ENCODE results near the gene BAX.

Gene BAX

DNA sequence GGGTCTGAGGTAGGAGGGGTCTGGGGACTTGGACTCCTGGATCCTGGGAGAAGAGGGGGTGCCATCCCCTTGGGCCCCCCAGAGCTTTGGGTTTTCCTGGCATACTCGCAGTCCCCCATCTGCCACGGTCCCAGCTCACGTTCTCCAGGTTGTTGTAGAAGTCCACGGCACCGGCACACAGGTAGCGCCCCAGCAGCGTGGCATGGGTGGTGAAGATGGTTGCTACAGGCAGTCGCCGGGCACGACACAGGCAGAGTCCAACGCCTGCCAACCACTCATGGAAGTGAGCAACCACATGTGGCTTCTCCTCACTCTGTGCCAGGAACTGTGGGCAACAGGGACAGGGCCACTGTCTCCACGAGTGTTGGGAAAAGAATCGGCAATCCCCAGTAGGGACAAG lies 31.0 kb downstream of the BAX start:
- no peak for DNase-seq (ENCODE audit: low read depth in 2 of 2)

DNA sequence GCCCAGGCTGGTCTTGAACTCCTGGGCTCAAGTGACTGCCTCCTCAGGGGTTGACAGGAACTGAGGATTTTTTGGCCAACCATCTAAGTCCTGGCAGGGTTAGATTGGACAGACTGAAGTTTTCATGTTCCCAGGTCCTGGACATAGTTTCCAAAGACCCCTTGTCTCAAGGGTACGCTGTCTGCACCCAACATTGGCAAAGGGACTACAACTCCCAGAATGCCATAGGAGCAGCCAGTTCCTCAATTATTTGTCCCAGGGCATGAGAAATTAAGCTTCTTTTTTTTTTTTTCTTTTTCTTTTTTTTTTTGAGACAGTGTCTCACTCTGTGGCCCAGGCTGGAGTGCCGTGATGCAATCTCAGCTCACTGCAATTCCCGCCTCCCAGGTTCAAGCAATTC lies 31.5 kb downstream of the BAX start:
- DNase-seq (ENCODE audit: low read depth in 2 of 2), result no peak

DNA sequence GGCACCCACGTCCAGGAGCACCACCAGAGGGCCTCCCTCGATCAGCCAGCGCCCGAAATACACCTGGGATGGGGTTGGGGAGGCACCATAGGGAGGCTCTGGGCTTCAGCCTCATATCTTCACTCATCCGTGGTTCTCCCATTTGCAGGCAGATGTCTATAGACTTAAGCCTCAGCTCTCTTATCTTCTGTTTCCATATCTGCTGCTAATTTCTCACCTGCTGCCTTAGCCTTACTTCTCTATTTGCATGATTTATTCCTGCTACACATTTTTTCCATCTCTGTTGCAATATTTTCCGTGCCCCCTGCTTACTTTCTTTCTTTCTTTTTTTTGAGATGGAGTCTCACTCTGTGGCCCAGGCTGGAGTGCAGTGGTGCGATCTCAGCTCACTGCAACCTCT lies 32.6 kb downstream of the BAX start:
- DNase-seq (ENCODE audit: low read depth in 2 of 2), result no peak

DNA sequence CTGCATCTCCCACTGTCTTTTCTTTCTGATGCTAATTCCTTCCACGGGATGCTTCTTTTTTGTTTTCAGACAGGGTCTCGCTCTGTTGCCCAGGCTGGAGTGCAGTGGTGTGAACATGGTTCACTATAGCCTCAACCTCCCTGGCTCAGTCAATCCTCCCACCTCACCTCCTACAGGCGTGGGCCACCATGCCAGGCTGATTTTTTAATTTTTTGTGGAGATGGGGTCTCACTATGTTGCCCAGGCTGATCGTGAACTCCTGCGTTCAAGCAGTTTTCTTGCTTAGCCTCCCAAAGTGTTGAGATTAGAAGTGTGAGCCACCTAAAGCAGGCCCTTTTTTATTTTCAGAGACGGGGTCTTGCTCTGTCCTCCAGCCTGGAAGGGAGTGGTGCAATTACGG lies 33.6 kb downstream of the BAX start:
- no peak for DNase-seq (ENCODE audit: low read depth in 2 of 2)

DNA sequence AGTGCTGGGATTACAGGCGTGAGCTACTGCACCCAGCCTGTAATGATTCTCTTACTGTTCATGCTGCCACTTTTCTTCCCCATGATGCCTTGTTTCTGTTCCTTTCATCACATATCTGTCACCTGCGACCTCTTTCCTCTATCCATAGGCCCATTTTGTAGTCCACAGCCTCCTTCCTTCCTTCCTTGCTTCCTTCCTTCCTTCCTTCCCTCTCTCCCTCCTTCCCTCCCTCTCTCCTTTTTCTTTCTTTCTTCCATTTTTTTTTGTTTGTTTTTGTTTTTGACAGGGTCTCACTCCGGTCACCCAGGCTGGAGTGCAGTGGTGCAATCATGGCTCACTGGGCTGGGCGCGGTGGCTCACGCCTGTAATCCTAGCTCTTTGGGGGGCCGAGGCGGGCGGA lies 34.2 kb downstream of the BAX start:
- DNase-seq (ENCODE audit: low read depth in 2 of 2), result no peak

DNA sequence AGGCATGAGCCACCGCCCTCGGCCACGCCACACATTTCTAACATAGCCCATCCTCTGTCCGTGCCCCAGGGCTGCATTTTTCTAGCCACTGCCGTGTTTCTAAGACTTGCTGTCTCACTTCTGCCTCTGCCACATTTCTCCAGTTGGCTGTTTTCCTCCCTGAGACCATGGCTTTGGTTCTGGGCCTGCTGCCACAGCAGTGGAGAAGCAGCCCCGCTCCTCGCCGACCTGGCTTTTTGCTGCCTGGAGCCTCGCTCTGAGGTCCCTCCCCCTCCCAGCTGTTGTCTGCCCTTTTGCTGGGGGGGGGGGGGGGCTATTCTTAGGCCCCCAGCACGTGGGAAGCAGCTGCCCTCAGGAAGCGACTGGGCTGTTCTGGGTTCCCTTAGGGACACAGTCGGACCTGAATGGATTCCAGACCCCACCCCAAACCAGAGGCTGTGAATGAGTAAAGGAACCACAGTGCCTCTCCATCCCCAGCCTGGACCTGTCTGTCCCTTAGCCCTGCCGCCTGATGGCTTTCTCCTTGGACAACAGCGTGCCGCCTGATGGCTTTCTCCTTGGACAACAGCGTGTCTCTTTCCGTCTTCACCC lies 35.1 kb downstream of the BAX start:
- no peak for DNase-seq (ENCODE audit: low read depth in 2 of 2)

DNA sequence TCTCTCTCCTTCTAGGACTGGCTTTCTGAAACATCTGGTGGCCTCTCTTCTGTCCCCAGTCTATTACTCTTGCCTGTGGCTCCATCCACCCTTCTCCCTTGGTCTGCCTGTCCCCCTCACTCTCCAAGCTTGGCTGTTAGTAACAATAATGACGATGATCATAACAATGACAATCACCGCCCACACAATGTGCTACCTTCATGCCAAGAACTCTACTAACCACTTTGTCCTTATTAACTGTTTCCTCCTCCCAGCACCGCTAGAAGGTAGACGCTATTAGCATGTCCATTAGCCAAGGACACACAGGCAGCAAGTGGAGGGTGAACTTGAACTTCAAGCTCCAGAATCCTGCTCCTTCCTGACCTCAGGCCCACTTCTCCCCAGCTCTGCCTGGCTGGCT lies 35.7 kb downstream of the BAX start:
- DNase-seq (ENCODE audit: low read depth in 2 of 2), result no peak

DNA sequence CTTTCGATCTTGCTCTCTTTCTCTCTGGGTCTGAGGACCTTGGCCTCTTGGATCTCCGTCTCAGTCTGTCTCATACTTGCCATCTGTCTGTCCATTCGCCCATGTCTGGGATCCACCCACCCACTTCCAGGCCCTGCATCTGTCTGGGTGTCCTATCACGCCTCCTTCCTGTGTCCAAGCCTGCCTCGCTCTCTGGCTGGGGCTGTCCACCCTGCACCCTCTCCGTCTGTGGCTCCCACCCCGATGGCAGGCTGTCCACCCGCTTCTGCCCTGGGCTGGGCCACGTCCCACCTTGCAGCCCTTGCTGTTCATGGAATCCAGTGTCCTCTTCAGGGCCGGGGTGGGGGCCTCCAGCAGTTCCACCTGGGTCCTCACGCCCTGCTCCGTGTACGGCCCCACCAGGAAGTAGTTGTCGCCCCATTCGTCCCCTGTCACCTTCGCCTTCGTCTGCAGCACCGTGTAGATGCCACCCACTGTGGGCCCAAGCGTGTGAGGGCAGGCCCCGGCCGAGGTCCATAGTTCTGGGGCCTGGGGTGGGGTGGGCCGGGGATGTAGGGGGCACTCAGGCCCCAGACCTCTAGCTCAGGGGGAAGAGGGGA lies 36.4 kb downstream of the BAX start:
- no peak for DNase-seq (ENCODE audit: low read depth in 2 of 2)

DNA sequence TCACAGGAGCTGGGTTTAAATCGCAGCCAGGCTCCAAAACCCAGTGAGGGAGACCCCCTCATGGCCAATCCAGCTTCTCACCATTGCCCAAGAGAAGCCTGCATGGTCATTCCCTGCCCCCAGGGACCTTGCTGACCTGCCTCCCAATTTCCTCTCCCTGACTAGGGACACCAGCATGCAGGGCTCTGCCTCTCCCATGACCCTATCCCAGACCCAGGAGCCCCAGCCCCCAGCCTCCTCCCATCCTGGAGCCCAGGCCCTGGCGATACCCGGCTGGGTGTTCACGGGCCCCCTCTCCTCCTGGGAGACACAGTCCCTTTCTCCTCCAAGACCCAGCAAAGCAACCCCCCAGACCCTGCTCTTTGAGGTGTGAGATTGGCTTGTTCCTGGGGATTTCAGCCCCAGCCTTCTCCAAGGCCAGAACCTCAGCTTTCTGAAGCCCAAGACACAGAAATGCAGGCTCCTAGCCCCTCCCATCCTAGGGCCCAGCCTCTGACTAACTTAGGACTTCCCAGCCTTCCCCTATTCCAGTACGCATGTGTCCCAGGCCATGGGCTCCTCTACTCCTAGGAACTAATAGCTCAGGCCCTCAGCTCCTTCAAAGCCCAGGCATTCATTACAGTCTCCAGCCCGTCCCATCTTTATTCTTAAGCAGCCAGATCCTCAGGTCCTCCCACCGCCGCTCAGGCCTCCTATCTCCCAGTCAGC lies 37.4 kb downstream of the BAX start:
- DNase-seq (ENCODE audit: low read depth in 2 of 2), result no peak

DNA sequence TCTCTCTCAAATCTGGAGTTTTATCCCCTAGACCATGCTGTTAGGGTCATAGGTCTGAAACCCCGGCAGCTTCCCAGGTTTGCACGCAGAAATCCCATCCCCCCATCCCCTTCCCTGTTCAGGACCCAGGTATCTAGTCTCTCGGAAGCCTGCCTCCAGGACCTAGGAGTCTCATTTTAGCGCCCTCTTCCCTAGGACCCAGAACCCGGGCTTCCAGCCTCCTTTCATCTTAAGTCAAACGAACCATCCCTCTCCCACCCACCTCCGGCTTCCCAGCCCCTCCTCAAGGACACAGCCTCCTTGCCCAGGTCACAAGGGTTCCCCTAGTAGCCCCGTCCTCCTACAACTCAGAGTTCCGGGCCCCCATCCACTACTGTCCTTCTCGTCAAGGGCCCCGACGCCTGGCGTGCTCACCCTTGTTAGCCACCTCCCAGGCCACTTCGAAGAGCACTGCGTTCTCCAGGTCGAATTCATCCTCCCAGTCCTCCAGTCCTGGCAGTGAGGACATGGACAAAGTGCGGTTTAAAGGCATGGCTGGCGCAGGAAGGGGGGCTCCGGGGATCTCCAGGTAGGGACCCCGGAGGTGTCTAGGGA lies 38.0 kb downstream of the BAX start:
- no peak for DNase-seq (ENCODE audit: low read depth in 2 of 2)

DNA sequence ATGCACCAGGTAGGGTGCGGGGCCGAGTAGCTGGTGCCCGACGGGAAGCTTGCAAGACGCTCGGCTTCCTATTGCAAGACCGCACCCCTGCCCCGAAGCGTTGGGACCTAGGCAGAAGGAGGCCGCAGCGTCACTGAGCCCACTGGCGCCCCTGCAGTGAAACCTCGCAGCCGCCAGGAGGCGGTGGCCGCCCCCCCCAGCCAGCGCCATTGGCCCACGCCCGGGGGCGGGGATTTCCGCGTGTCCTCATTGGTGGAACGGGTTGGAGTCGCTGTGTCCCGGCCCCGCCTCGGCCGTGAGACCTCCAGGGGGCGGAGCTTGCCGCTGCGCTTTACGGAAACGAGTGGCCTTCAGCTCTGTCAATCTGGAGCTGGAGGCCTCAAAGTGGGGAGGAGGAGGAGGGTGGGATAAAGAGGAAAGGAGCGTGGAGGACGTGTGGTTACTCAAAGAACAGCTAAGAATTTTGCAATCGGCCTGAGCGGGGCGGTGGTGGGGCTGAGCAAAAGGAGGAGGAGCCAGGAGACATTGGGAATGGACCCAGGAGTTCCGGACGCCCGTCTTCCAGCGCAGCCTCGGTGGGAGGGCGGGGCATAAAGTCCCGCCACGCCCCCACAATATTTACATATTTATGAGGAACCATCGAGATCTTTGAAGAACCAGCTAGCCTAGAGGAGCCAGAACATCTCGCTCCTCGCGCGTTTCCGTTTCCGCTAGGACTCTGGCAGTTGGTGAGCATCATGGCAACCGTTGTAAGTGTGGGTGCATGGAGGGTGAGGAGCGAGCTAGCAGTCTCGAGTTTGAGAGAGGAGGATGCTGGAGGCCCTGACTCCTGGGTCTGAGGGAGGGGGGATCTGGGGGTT lies 38.7 kb downstream of the BAX start, which contains the start of the genes GYS1 and RUVBL2:
Gene GYS1 (minus strand): TSS at position 135 of the 860 bp plus-strand sequence. CDS start 197 bp downstream, outside the sequence.
Gene RUVBL2 (plus strand): TSS at position 713 of the 860 bp plus-strand sequence. CDS start 25 bp downstream, at position 738.
- DNase-seq (ENCODE audit: low read depth in 2 of 2), result peak; percentile 96 to 97

DNA sequence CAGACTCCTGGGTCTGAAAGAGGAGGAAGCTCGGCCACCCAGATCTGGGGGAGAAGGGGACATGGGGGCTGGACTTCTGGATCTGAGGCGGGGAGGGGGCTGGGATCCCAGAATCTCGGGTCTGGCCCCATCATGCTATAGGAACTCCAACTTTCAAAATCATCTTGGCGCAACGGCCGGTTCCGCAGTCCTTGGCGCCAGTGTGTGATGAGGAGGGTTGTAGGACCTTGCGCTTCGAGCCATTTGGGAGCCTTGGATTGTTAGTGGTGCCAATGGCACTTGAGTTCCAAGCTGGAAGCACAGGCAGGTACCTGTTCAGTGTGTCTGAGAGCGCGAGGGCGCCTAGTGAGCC lies 39.3 kb downstream of the BAX start:
- no peak for DNase-seq (ENCODE audit: low read depth in 2 of 2)

DNA sequence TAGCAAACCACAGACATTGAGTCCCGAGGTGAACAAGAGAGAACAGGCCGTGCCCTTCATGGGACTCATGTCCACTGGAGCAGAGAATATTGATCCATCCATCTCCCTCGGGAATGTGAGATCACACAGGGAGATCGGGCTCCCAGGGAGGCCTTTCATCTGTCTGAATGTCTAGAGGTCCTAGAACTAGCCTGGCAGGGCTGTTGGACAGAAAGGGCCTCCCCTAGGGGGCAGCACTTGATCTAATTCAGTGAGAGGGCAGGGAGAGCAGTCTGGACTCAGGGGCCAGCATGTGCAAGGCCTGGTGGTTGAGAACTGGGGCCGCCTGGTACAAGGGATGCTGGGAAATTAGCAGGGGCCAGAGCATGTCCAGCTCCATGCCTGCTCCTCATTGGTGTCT lies 43.3 kb downstream of the BAX start:
- peak in 1 of 2 donors; percentile 23 for DNase-seq (ENCODE audit: low read depth in 2 of 2)

DNA sequence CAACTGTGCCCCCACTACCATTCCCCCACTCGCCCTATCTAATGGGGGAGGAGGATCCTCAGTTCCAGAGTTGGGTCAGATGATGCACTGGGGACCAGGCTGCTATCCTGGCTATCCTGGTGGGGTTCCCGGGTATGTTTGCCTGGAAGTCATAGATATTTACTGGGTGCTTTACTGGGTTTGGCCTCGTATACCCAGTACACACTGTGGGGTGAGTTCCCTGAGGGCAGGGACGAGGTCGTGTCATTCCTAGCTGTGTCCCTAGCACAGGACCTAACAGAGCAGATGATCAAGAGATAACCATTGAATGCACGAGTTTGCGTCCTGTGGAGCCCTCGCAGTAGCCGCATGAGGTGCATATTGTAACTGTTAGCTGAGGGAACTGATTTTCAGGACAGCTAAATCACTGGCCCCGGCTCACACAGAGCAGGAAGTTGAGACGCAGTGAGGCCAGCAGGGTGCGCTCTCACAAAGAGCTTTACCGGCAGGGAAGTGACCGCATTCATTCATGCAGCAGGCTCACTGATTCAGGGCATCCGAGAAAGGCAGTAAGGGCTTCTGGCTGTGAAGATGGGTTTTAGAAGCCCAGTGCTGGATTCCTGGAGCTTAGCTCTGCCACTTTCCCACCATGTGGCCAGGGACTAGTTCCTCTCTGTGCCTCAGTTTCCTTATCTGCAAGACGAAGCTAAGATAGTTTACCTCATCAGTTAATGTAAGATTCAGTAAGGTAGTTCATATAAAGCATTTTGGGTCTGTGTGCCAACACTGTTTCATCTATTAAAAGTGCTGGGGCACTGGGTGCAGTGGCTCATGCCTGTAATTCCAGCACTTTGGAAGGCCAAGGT lies 45.0 kb downstream of the BAX start:
- DNase-seq (ENCODE audit: low read depth in 2 of 2), result peak; percentile 40 to 43

DNA sequence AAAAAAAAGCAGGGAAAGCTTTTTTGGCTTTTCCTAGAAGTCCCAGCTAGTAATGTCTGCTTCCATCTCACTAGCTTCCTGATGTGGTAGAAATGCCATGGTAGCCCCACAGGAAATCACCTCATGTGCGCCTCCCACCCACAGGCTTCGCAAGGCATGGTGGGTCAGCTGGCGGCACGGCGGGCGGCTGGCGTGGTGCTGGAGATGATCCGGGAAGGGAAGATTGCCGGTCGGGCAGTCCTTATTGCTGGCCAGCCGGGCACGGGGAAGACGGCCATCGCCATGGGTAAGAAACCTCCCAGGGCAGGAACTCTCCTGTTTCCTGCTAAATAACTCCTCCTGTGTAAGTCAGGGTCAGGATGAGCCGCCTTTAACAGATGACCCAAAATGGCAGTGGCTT lies 49.5 kb downstream of the BAX start:
- no peak for DNase-seq (ENCODE audit: low read depth in 2 of 2)

DNA sequence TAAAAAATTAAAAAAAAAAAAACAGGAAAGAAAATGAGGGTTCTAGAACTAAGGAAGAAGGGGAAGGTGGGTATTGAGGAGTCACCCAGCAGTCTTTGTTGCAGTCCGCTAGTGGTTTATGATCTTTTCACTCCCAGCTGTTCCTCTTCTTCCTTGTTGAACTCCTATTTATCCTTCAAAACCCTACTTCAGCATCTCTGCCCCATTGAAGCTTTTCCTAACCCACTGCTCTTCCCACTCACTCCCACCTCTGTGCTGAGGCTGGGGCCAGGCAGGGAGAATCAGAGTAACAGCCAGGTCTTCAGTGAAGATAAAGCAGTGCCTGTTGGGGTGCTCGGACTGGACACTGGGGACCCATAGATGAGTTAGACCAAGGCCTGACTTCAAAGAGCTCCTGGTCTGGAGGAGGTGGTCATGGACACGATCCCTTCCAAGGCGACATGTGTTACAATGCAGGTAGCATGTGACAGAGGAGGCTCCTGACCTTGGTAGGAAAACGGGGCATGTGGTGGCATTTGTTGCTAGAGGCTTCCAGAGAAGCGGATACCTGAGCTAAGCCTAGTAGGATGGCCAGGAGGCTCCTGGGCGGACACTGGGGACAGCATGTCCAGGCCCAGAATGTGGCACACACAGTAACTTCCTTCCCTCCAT lies 50.4 kb downstream of the BAX start:
- DNase-seq (ENCODE audit: low read depth in 2 of 2), result no peak

DNA sequence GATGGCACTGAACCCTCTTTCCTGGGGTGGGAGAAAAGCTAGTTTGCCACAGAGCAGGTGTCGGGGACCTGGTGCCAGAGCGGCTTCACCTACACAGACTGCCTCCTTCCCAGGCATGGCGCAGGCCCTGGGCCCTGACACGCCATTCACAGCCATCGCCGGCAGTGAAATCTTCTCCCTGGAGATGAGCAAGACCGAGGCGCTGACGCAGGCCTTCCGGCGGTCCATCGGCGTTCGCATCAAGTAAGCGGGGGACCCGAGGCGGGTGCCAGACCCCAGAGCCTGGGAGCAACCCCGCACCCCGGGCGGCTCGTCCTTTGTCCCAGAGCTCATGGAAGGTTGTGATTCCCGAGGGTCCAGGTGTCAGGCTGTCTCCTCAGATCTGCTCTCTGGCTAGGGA lies 52.2 kb downstream of the BAX start:
- DNase-seq (ENCODE audit: low read depth in 2 of 2), result no peak

DNA sequence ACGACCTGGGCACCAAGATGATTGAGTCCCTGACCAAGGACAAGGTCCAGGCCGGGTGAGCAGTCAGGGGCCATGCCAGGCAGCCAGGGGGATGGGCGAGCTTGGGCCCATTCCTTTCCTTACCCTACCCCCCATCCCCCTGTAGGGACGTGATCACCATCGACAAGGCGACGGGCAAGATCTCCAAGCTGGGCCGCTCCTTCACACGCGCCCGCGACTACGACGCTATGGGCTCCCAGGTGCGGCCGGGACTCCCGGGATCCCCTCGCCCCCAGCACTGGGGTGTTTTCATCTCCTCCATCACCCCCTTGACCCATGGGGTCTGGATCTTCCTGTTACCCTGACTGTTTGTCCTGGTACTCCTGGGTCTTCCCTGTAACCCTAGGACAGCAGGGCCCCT lies 55.2 kb downstream of the BAX start:
- no peak for DNase-seq (ENCODE audit: low read depth in 2 of 2)

DNA sequence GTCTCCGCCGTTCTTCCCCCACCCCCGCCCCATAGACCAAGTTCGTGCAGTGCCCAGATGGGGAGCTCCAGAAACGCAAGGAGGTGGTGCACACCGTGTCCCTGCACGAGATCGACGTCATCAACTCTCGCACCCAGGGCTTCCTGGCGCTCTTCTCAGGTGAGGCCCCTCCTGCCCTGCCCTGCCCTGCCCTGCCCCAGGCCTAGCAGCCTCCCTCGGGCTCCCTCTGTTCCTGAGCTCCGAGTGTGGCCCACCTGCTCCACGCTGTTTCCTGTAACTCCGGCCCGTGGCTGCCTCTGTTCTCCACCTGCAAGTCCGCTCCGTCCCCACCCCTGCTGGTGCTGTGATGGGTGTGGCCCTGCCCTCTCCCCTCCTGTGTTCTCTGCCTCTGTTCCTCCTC lies 55.8 kb downstream of the BAX start:
- no peak for DNase-seq (ENCODE audit: low read depth in 2 of 2)

DNA sequence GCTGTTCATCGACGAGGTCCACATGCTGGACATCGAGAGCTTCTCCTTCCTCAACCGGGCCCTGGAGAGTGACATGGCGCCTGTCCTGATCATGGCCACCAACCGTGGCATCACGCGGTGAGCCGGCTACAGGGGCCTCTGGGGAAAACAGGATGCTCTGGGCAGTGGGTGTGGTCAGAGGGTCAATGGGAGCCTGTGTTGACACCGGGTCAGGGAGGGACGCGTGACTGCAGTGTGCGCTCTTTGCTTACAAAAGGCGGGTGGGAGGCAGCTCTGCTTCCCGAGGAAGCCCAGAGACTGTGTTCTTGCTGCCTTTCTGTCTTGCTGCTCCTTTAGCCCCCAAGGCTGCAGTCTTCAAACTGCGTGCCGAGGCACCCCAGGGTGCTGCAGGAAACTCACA lies 56.5 kb downstream of the BAX start:
- DNase-seq (ENCODE audit: low read depth in 2 of 2), result no peak

Measured in stimulated activated CD8-positive, alpha-beta memory T cell treated with anti-CD3 and anti-CD28 coated beads, Interleukin-7, amount 100 ng/mL, for 1 hour (primary cell).